ENCODE measurements around the gene PLTP.

Gene PLTP

GRCh38 chr20:45892828-45893500, 19.0 kb downstream of the PLTP start:
- H3K4me3 ChIP-seq (ENCODE audit: low read length): no peak overlapping the region; the same call in 1 of the 2 replicates
- DNase-seq (ENCODE audit: low read depth): no peak
- no peak for TF ChIP-seq CTCF (conservative IDR thresholded peaks at IDR 0.05; ENCODE audit: low read length)

- TF ChIP-seq CTCF (conservative IDR thresholded peaks at IDR 0.05; ENCODE audit: low read length): peak; percentile 44
- peak; percentile 34 for DNase-seq (ENCODE audit: low read depth)
Measured at GRCh38 chr20:45892049-45892825, 19.7 kb downstream of the PLTP start.

GRCh38 chr20:45890985-45891983, 20.7 kb downstream of the PLTP start, which contains the start of the genes CTSA and NEURL2:
TSS of gene CTSA (plus strand) at chr20:45891335. CDS start at chr20:45891569, 234 bp downstream.
TSS of gene NEURL2 (minus strand) at chr20:45891208. CDS start at chr20:45890991, 217 bp downstream.
- TF ChIP-seq CTCF (conservative IDR thresholded peaks at IDR 0.05; ENCODE audit: low read length): no peak
- peak; percentile 92 for DNase-seq (ENCODE audit: low read depth)
- peak within 1 kb of the TSS; percentile 79 for H3K4me3 ChIP-seq (ENCODE audit: low read length)

More at GRCh38 chr20:45892049-45892825, 19.7 kb downstream of the PLTP start:
- peak overlapping the region; percentile 79 for H3K4me3 ChIP-seq (ENCODE audit: low read length)

- DNase-seq (ENCODE audit: low read depth): peak; percentile 76
- peak; percentile 78 for TF ChIP-seq CTCF (conservative IDR thresholded peaks at IDR 0.05; ENCODE audit: low read length)
- peak overlapping the region; percentile 79 for H3K4me3 ChIP-seq (ENCODE audit: low read length)
Measured at GRCh38 chr20:45890077-45890984, 21.6 kb downstream of the PLTP start.

- no peak overlapping the region for H3K4me3 ChIP-seq (ENCODE audit: low read length)
- DNase-seq (ENCODE audit: low read depth): no peak
- no peak for TF ChIP-seq CTCF (conservative IDR thresholded peaks at IDR 0.05; ENCODE audit: low read length)
Measured at GRCh38 chr20:45888681-45889080, 23.3 kb downstream of the PLTP start.

GRCh38 chr20:45887346-45887715, 24.6 kb downstream of the PLTP start, which contains the start of gene SPATA25:
TSS of gene SPATA25 (minus strand) at chr20:45887622. CDS start at chr20:45887590, 32 bp downstream.
- H3K4me3 ChIP-seq (ENCODE audit: low read length): no peak within 1 kb of the TSS
- no peak for TF ChIP-seq CTCF (conservative IDR thresholded peaks at IDR 0.05; ENCODE audit: low read length)
- DNase-seq (ENCODE audit: low read depth): no peak

All from AG10803 (cell line).